HG02759 (cell line): ENCODE results near the gene TMEM212.
"Not testable (repeated sequence)": the region's sequence is repeated elsewhere in the genome, so short reads cannot be mapped to it uniquely, and the experiment has no call there.

Experiments
- ATAC-seq: cut with Tn5 transposase; IDR thresholded peaks from one replicate; pipeline ENCODE4 v1.9.1; 2021; ENCODE audit warnings: mild to moderate bottlenecking, moderate library complexity; ENCODE audit not compliant: unreplicated experiment

TMEM212 gene

GRCh38 chr3:171851660-171852058, 8.5 kb downstream of the TMEM212 start:
- no peak for ATAC-seq

GRCh38 chr3:171854649-171855305, 11.6 kb downstream of the TMEM212 start:
- ATAC-seq, result no peak

GRCh38 chr3:171858770-171859169, 15.6 kb downstream of the TMEM212 start:
- ATAC-seq, result not testable (repeated sequence)

- no peak for ATAC-seq
Observed at GRCh38 chr3:171860830-171861535, 17.8 kb downstream of the TMEM212 start.

- no peak for ATAC-seq
Observed at GRCh38 chr3:171862392-171862791, 19.2 kb downstream of the TMEM212 start.

GRCh38 chr3:171862993-171863521, 19.9 kb downstream of the TMEM212 start:
- no peak for ATAC-seq

GRCh38 chr3:171863920-171864319, 20.8 kb downstream of the TMEM212 start:
- no peak for ATAC-seq

GRCh38 chr3:171865191-171865865, 22.2 kb downstream of the TMEM212 start:
- no peak for ATAC-seq

- no peak for ATAC-seq
Observed at GRCh38 chr3:171867981-171868380, 24.8 kb downstream of the TMEM212 start.

GRCh38 chr3:171871392-171872274, 28.5 kb downstream of the TMEM212 start:
- ATAC-seq, result no peak

- ATAC-seq, result no peak
Observed at GRCh38 chr3:171873580-171873979, 30.4 kb downstream of the TMEM212 start.

- ATAC-seq, result no peak
Observed at GRCh38 chr3:171874251-171874681, 31.1 kb downstream of the TMEM212 start.

- no peak for ATAC-seq
Observed at GRCh38 chr3:171874879-171875278, 31.7 kb downstream of the TMEM212 start.

- ATAC-seq, result no peak
Observed at GRCh38 chr3:171875923-171876412, 32.8 kb downstream of the TMEM212 start.

GRCh38 chr3:171876680-171877147, 33.6 kb downstream of the TMEM212 start:
- no peak for ATAC-seq

GRCh38 chr3:171878461-171879225, 35.5 kb downstream of the TMEM212 start:
- no peak for ATAC-seq

- no peak for ATAC-seq
Observed at GRCh38 chr3:171879472-171879871, 36.3 kb downstream of the TMEM212 start.

GRCh38 chr3:171880101-171880870, 37.1 kb downstream of the TMEM212 start:
- ATAC-seq, result no peak

- ATAC-seq, result no peak
Observed at GRCh38 chr3:171881251-171881650, 38.1 kb downstream of the TMEM212 start.
